H1 (cell line): Measurements from ENCODE around the gene DDI2. TPM values are rescaled to one million over a fixed set of nuclear protein-coding genes. Genes with fewer than 3 reads are reported as not detected.

Experiments
- CBX8 ChIP-seq: fragments of 300-800, 300-1000 bp; sonication (generic); IDR thresholded peaks from 2 replicates; pipeline ENCODE4 v1.7.1; 2016; ENCODE audit warnings: low read depth, low read length, borderline replicate concordance
- CEBPB ChIP-seq: IDR thresholded peaks from 2 replicates; pipeline ENCODE4 v1.6.1; 2012; ENCODE audit warnings: low read depth, low read length
- CREB1 ChIP-seq: IDR thresholded peaks from 2 replicates; pipeline ENCODE4 v1.6.1; 2012; ENCODE audit warnings: inconsistent platforms
- polyA plus RNA-seq, 7 experiments: library from polyadenylated mRNA; depleted of rRNA in 3 of 7; stranded (reverse) in 5 of 7; unstranded in 2 of 7; fragments of >200 nt in 5 of 7; fragments of 200-250 nt in 2 of 7; gene quantifications; 1 replicate in 5 of 7; 2 replicates in 1 of 7; 4 replicates in 1 of 7; pipeline versions ENCODE4 v1.2.1 to v1.2.3, GENCODE V29; 2011 to 2013; ENCODE audit warnings: missing spikeins in 2 of 7, mixed read lengths in 2 of 7
- total RNA-seq: library from RNA; stranded (reverse); fragmentation: NEBNext Ultra II Directional; extraction: Animal tissue kit (Norgen Biotek cat#: 25700); gene quantifications from 2 replicates; pipeline ENCODE4 v1.2.1, GENCODE V29; 2021

The DDI2 gene
- total and polyA plus RNA-seq, 2 of the 8 experiments (the other 6 are each of a cell fraction or from before 2014, with no cell fraction given), result 7.7 to 38.3 TPM

DNA sequence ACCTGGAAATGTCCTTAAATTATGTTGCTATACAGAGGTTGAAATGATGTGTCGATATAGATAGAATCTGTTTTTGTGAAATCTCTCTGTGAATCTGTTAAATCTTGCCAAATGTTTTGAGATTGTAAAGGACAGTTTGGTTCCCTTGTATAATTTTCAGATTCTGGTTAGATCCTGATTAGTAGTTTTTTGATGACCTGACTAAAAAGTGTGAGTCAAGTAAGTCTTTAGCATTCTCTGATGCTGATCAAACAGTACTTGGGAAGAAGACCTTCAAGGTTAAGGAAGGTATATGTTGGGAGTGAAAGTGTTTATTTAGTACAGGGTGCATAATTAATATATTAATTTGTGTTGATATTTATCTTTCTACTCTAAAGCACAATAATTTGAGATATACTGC lies 32.7 kb downstream of the DDI2 start (continued):
- TF ChIP-seq CBX8 (no peak), CREB1 (no peak), CEBPB (no peak)
